HepG2 (cell line): ENCODE results near the gene STK40. TPM values are rescaled to one million over a fixed set of nuclear protein-coding genes. Genes with fewer than 3 reads are reported as not detected.
A peak's percentile ranks its signal among the peaks of the same experiment; 100 is the strongest.

Source experiments
- CBX5 ChIP-seq: sonication (generic); formaldehyde crosslinking; IDR thresholded peaks from 2 replicates; pipeline ENCODE4 v1.4.0; 2020; ENCODE audit warnings: missing genetic modification reagents, borderline replicate concordance
- FOXA3 ChIP-seq: IDR thresholded peaks from 2 replicates; pipeline ENCODE4 v1.6.1; 2016; ENCODE audit warnings: missing genetic modification reagents, missing compliant biosample characterization
- GTF2F1 ChIP-seq: fragments of 150-350 bp; IDR thresholded peaks from 2 replicates; pipeline ENCODE4 v1.6.1; 2014; ENCODE audit warnings: low read length
- HOMEZ ChIP-seq: IDR thresholded peaks from 2 replicates; pipeline ENCODE4 v1.6.1; 2016; ENCODE audit warnings: low read depth
- MTF1 ChIP-seq: sonication (generic); formaldehyde crosslinking; IDR thresholded peaks from 2 replicates; pipeline ENCODE4 v1.5.0; 2020; ENCODE audit warnings: missing genetic modification reagents
- NCOR1 ChIP-seq: fragments of 200-600 bp; sonication (generic); IDR thresholded peaks from 2 replicates; pipeline ENCODE4 v1.7.0; 2017; ENCODE audit warnings: antibody characterized with exemption, low read length, borderline replicate concordance
- PRDM4 ChIP-seq: sonication (generic); formaldehyde crosslinking; IDR thresholded peaks from 2 replicates; pipeline ENCODE4 v1.9.0; 2021; ENCODE audit warnings: missing genetic modification reagents, borderline replicate concordance
- SOX13 ChIP-seq, 3 experiments: fragments of 450-650 bp in 1 of 3; sonication (generic) in 1 of 3; formaldehyde crosslinking in 1 of 3; IDR thresholded peaks in 2 of 3; conservative IDR thresholded peaks in 1 of 3; 2 replicates each; pipeline versions ENCODE4 v1.5.0 to v1.6.1; 2016 to 2020; ENCODE audit warnings: antibody characterized with exemption in 1 of 3, mild to moderate bottlenecking in 1 of 3, missing compliant biosample characterization in 1 of 3, missing genetic modification reagents in 1 of 3, moderate library complexity in 1 of 3
- TBP ChIP-seq: sonication (generic); formaldehyde crosslinking; IDR thresholded peaks from 2 replicates; pipeline ENCODE4 v1.5.0; 2020; ENCODE audit warnings: missing genetic modification reagents
- ZNF724P ChIP-seq: sonication (generic); formaldehyde crosslinking; IDR thresholded peaks from 2 replicates; pipeline ENCODE4 v1.8.0; 2022; ENCODE audit warnings: missing genetic modification reagents, borderline replicate concordance
- ZNF788 ChIP-seq: sonication (generic); formaldehyde crosslinking; IDR thresholded peaks from 2 replicates; pipeline ENCODE4 v1.5.0; 2020; ENCODE audit warnings: mild to moderate bottlenecking, missing genetic modification reagents, borderline replicate concordance
- polyA plus RNA-seq, 8 experiments: library from polyadenylated mRNA; depleted of rRNA in 3 of 8; stranded (reverse) in 7 of 8; unstranded in 1 of 8; fragments of >200 nt; fragmentation: Illumina TruSeq in 4 of 8; extraction: Trizol in 4 of 8; gene quantifications; 2 replicates each; pipeline versions ENCODE4 v1.2.1 to v1.2.3, GENCODE V29; 2011 to 2016; ENCODE audit warnings: low read depth in 4 of 8, missing spikeins in 1 of 8, mixed read lengths in 1 of 8; ENCODE audit not compliant: insufficient read depth in 1 of 8
- total RNA-seq, 5 experiments: library from RNA; depleted of rRNA; stranded (reverse); fragments of >200 nt; fragmentation: Illumina TruSeq; extraction: Trizol; gene quantifications; 2 replicates each; pipeline ENCODE4 v1.2.3, GENCODE V29; 2016; ENCODE audit warnings: low read depth in 1 of 5
- TF ChIP-seq, protein P1 (sequence below): sonication (generic); formaldehyde crosslinking; IDR thresholded peaks from 2 replicates; pipeline ENCODE4 v1.4.0; 2020; ENCODE audit warnings: missing genetic modification reagents
- TF ChIP-seq, protein P2 (sequence below): sonication (generic); formaldehyde crosslinking; IDR thresholded peaks from 2 replicates; pipeline ENCODE4 v1.5.1; 2020; ENCODE audit warnings: mild to moderate bottlenecking, missing genetic modification reagents
- TF ChIP-seq, protein P3 (sequence below): sonication (generic); formaldehyde crosslinking; IDR thresholded peaks from 2 replicates; pipeline ENCODE4 v1.4.0; 2020; ENCODE audit warnings: missing genetic modification reagents

Gene STK40
- total and polyA plus RNA-seq, 2 of the 13 experiments (the other 11 are each of a cell fraction or from before 2014, with no cell fraction given): 33.8 to 35.1 TPM

DNA sequence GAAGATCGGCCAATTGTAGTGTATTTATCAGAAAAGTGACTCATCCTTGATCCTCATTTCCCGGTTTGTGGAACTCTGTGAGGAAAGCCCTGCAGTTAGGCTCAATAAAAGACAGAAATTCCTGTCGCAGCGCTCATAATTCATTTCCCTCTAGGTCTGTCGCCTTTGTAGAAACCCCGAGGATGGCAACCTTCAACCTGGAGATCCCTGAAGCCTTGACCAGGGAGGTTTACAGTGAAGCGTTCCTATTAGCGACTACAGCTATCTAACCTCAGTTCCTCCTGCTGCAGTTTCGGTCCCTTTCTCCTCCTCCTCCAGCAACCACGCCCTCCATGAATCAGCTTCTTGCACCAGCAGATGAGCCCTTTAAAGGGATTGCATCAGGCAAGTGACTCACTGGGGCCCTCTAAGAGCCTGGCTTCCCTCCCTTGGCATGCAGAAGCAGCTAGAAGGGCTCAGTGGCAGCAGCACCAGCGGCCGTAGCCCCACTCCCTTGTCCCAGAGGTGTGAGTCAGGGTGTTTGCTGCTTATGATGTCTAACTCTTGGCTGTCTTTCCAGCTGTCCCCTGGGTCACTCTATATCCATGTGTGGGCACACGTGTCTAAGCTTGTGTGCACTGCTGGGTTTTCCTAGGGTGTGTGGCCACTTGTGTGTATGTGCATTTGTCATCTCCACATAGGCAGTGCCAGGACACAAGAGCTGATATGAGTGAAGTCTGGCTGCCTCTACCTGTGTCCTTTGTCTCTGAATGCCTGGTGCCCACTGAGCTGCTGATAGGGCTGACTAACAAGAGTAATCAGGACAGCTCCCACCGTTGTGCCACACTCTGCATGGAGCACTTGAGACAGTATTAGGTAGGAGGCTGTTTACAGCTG is 779 bp upstream of the STK40 start (continued):
- TF ChIP-seq SOX13 (IDR thresholded peaks at IDR 0.05): no peak
- TF ChIP-seq SOX13 (CRISPR knock-in tag; conservative IDR thresholded peaks at IDR 0.05 in 1 of 2, IDR thresholded peaks at IDR 0.05 in 1 of 2): no peak
- TF ChIP-seq, protein P1, sequence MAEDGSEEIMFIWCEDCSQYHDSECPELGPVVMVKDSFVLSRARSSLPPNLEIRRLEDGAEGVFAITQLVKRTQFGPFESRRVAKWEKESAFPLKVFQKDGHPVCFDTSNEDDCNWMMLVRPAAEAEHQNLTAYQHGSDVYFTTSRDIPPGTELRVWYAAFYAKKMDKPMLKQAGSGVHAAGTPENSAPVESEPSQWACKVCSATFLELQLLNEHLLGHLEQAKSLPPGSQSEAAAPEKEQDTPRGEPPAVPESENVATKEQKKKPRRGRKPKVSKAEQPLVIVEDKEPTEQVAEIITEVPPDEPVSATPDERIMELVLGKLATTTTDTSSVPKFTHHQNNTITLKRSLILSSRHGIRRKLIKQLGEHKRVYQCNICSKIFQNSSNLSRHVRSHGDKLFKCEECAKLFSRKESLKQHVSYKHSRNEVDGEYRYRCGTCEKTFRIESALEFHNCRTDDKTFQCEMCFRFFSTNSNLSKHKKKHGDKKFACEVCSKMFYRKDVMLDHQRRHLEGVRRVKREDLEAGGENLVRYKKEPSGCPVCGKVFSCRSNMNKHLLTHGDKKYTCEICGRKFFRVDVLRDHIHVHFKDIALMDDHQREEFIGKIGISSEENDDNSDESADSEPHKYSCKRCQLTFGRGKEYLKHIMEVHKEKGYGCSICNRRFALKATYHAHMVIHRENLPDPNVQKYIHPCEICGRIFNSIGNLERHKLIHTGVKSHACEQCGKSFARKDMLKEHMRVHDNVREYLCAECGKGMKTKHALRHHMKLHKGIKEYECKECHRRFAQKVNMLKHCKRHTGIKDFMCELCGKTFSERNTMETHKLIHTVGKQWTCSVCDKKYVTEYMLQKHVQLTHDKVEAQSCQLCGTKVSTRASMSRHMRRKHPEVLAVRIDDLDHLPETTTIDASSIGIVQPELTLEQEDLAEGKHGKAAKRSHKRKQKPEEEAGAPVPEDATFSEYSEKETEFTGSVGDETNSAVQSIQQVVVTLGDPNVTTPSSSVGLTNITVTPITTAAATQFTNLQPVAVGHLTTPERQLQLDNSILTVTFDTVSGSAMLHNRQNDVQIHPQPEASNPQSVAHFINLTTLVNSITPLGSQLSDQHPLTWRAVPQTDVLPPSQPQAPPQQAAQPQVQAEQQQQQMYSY: no peak
- no peak for TF ChIP-seq TBP (CRISPR knock-in tag)
- peak; percentile 27; the same call in 1 of the 2 replicates for TF ChIP-seq ZNF724P
- peak; percentile 65; the same call in 1 of the 2 replicates for TF ChIP-seq GTF2F1
- TF ChIP-seq PRDM4 (CRISPR knock-in tag): no peak
- TF ChIP-seq MTF1 (CRISPR knock-in tag): no peak
- TF ChIP-seq FOXA3: peak; percentile 24; the same call in 1 of the 2 replicates
- TF ChIP-seq ZNF788 (CRISPR knock-in tag): peak; percentile 15; the same call in 1 of the 2 replicates
- peak; percentile 77; the same call in 1 of the 2 replicates for TF ChIP-seq CBX5 (CRISPR knock-in tag)
- peak; percentile 34; the same call in 1 of the 2 replicates for TF ChIP-seq HOMEZ (CRISPR knock-in tag)
- TF ChIP-seq, protein P2, sequence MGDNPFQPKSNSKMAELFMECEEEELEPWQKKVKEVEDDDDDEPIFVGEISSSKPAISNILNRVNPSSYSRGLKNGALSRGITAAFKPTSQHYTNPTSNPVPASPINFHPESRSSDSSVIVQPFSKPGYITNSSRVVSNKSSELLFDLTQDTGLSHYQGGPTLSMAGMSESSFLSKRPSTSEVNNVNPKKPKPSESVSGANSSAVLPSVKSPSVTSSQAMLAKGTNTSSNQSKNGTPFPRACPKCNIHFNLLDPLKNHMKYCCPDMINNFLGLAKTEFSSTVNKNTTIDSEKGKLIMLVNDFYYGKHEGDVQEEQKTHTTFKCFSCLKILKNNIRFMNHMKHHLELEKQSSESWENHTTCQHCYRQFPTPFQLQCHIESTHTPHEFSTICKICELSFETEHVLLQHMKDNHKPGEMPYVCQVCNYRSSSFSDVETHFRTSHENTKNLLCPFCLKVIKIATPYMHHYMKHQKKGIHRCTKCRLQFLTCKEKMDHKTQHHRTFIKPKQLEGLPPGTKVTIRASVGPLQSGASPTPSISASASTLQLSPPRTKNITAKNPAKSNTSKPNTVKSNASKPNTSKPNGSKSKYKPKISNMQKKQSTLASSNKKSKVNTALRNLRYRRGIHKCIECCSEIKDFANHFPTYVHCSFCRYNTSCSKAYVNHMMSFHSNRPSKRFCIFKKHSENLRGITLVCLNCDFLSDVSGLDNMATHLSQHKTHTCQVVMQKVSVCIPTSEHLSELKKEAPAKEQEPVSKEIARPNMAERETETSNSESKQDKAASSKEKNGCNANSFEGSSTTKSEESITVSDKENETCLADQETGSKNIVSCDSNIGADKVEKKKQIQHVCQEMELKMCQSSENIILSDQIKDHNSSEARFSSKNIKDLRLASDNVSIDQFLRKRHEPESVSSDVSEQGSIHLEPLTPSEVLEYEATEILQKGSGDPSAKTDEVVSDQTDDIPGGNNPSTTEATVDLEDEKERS (CRISPR knock-in tag): peak; percentile 82; the same call in 1 of the 2 replicates
- peak; percentile 72; the same call in 1 of the 2 replicates for TF ChIP-seq NCOR1
- TF ChIP-seq, protein P3, sequence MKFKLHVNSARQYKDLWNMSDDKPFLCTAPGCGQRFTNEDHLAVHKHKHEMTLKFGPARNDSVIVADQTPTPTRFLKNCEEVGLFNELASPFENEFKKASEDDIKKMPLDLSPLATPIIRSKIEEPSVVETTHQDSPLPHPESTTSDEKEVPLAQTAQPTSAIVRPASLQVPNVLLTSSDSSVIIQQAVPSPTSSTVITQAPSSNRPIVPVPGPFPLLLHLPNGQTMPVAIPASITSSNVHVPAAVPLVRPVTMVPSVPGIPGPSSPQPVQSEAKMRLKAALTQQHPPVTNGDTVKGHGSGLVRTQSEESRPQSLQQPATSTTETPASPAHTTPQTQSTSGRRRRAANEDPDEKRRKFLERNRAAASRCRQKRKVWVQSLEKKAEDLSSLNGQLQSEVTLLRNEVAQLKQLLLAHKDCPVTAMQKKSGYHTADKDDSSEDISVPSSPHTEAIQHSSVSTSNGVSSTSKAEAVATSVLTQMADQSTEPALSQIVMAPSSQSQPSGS (CRISPR knock-in tag): 0 out of 2 replicates have a peak, but pooled peaks have one; percentile 19
